ENCODE data around the gene DGKK.
"Not testable (repeated sequence)": the region's sequence is repeated elsewhere in the genome, so short reads cannot be mapped to it uniquely, and the experiment has no call there.

Gene DGKK

DNA sequence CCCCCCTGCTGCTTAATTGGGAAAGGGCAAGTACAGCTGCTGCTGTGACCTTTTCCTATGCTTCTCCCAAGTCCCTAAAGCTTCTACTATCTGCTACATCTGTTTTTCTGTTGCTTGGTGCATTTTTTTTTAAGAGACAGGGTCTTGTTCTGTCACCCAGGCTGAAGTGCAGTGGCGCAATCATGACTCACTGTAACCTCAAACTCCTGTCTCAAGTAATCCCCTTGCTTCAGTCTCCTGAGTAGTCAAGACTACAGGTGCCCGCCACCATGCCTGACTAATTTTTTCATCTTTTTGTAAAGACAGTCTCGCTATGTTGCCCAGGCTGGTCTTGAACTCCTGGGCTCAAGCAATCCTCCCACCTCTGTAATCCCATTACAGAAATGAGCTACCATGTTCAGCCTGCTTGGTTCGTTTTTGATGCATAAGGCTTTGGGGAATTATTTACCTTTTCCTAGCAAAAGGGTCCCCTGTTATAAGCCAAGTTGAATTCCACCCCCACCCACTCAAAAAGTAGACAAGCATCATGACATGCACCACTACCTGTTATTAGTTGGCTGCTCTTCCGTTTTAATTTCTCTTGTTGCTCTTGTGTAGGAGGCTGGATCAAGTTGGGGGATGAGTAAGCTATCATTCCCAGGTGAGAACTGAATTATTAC is 39.6 kb downstream of the DGKK start:
- DNase-seq = no peak

DNA sequence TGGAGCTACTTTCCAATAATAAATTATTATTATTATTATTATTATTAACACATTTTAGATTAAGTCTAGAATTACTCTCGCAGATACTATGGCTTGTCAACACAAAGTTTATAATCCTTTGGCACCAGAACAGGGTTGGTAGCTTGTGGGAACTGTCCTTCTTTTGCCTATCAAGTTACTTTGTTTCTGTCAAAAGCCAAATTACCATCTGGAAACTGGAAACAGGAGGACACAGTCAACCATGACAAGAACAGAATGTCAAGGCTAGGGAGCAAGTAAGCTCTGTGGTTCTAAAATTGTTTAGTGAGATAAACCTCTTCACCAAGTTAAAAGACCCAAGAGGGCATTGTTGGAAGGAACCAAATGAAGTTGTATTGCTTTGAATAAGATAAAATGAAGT is 42.5 kb downstream of the DGKK start:
- DNase-seq = no peak

GRCh38 chrX:50407976-50408375 is 62.6 kb downstream of the DGKK start:
- DNase-seq = no peak

GRCh38 chrX:50403903-50404302 is 66.7 kb downstream of the DGKK start:
- no peak for DNase-seq

DNA sequence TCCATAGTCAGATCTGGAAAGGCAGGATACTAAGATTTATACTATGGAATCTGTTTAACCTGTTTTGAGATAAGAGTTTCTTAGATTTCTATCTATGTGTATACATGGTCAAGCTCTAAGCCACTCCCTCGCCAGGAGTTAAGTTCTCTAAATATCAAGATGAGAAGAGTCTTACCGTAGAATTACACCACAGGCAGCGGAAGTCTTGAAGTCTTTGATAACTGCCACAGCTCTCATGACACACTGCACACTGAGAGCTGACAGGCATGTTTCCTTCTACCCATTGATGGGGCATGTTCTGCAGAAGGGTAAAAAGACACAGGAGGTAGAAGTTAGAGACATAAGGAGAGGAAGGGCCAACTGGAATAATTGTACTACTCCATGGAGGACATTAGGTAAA is 67.7 kb downstream of the DGKK start:
- DNase-seq = no peak

- DNase-seq = no peak
Observed at GRCh38 chrX:50393902-50394301, 76.7 kb downstream of the DGKK start.

GRCh38 chrX:50386520-50386919 is 84.1 kb downstream of the DGKK start:
- no peak for DNase-seq

DNA sequence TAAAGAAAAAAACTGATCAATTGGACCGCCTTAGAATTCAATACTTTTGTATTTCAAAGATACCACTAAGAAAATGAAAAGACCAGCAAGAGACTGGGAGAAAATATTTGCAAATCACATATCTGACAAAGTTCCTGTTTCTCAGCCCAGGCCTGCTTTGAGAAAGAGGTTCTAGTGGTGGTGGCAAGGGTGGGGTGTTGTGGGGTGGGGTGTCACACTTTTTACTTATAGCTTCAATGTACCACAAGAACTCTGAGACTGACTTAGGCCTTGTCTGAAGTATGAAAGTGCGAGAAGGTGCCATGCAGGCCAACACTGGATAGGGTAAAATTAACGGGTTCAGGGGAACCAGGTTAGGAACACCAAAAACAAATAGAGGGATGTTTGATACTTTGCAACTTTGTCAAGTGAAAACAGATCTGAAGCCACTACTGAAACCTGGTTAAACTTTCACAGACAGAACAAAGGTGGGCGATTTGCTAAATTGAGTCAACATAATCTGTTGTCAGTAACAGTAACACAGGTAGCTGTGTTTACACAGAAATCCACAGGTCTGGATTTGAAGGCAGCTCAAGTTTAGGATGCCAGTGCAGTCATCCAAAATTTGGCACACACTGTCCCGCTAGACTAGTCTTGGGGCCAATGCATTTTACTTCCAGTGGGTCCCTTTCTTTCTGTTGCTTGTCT is 88.8 kb downstream of the DGKK start:
- DNase-seq = no peak

GRCh38 chrX:50375481-50376267 is 95.0 kb downstream of the DGKK start:
- DNase-seq = no peak

DNA sequence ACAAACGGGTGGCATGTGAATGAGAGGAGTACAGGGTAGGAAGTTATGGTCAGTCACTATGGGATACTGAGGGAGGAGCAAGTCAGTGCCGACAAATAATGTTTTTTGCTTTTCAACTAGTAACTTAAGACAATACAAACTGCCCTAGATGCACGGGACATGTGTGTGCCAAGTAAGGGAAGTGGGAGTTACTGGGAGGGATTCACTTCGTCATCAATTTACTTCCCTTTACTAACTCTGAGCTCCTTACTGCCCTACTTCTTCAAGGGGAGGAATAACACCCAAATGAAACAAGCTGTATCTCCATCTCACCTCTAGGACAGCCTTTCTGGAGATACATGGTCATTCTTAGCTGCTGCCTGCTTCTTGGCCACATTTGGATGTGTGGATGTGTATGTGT is 97.7 kb downstream of the DGKK start:
- no peak for DNase-seq

DNA sequence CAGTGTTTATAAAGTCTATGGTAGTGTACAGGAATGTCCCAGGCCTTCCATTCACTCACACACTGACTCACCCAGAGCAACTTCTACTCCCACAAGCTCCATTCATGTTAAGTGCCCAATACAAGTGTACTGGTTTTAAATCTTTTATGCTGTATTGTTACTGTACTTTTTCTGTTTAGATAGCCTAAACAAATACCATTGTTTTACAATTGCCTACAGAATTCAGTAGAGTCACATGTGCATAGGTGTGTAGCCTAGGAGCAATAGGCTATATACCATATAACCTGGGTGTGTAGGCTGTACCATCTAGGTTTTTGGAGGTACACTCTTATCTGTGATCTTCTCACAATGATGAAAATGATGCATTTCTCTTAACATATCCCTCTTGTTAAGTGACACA is 126.7 kb downstream of the DGKK start:
- DNase-seq = no peak

DNA sequence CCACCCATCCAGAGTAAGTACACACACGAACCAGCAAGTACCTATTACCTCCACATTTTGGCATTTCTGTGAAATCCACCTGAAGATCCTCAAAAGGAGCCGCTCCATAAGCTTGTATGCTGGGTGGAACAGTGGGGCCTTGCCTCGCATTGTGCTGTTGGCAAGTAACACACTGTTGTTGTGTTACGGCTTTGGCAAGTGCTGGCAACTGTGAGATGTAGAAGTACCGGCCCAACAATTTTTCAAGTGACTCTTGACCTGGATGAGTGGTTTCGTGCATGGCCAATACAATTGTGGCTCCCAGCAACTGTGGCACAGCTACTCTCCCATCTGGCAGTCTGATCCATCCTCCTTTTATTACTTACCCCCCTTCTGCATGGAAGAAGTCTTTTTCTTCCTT is 137.3 kb downstream of the DGKK start:
- no peak for DNase-seq

GRCh38 chrX:50332668-50333067 is 138.0 kb downstream of the DGKK start:
- DNase-seq = not testable (repeated sequence)

DNA sequence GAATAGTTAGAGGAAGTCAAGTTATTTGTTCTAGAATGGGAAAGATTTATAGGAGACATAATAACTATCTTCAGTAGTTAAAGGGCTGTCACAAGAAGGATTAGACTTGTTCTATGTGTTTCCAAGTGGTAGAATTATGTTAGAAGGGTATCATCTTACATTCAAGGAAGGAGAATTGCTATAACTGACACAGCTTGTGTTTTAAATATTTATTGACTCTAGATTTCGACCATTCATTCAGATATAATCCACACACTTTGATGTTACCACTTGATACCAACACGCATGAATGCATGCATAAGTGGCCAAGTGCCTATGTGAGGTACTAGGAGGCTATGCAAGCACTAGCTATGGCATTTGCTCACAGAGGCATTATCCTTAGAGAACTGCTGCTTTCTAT is 143.4 kb downstream of the DGKK start:
- no peak for DNase-seq

All from NCI-H524 treated with DMSO at 0.1 percent for 48 hours (cell line).